ENCODE data around the gene RAB20. TPM values are rescaled to one million over a fixed set of nuclear protein-coding genes. Genes with fewer than 3 reads are reported as not detected.

RAB20 gene
- total and polyA plus RNA-seq, 2 of the 8 experiments (the other 6 are each of a cell fraction or from before 2014, with no cell fraction given): 14.8 to 27.9 TPM

DNA sequence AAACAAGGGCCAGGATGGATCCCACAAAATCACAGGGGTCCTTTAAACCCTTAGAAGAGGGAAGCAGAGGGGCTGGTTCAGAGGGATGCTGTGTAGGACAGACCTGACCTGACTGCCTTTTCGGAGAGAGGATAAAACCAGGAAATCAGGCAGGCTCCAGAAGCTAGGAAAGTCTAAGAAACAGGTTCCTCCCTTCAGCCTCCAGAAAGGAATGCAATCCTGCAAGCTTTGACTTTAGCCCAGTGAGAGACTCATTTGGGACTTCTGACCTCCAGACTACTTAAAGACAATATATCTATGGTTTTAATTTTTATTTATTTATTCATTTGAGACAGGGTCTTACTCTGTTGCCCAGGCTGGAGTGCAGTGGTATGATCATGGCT lies 5.3 kb downstream of the RAB20 start:
- no peak overlapping the region for H2AFZ ChIP-seq (ENCODE audit: low read length)
- no peak overlapping the region for H3K18ac ChIP-seq (ENCODE audit: extremely low read depth, low read length)
- no peak overlapping the region for H3K27ac ChIP-seq (ENCODE audit: low read depth, low read length)
- H3K23me2 ChIP-seq (ENCODE audit: low read depth, low read length): peaks cover 10% of the 10 kb centered on the region
- H4K20me1 ChIP-seq (replicated peaks in 1 of 2; ENCODE audit: control insufficient read depth in 1 of 2, insufficient read depth in 2 of 2, low read length in 2 of 2): peaks cover 0 to 7% of the 10 kb centered on the region in 2 experiments
- H3K4ac ChIP-seq (replicated peaks; ENCODE audit: insufficient read length, low read depth, low read length): no peak overlapping the region
- no peak overlapping the region for H2BK15ac ChIP-seq (ENCODE audit: low read length)
- no peaks in the 10 kb centered on the region for H3K9me3 ChIP-seq (ENCODE audit: insufficient read depth in 2 of 2, low read depth in 1 of 2, low read length in 1 of 2)
- H3K14ac ChIP-seq (ENCODE audit: insufficient read length): no peak overlapping the region
- CTCF ChIA-PET (ENCODE audit: partially characterized antibody): interaction anchor here (0.6 to 1.6 kb wide), 4 partner anchors 15 to 100 kb away, joined by 3 to 4 read pairs (median 3); no protein-coding TSS in a partner anchor
- H2BK12ac ChIP-seq (ENCODE audit: low read depth, low read length): 0 out of 2 replicates have a peak overlapping the region, but pooled peaks have one; percentile 63
- H3K4me1 ChIP-seq (replicated peaks in 1 of 4; ENCODE audit: control insufficient read depth in 3 of 4, insufficient read depth in 4 of 4, low read length in 3 of 4): peaks cover 0 to 8% (median 6%) of the 10 kb centered on the region in 4 experiments; a peak in 5 of 7 replicates
- H3K79me2 ChIP-seq (ENCODE audit: control insufficient read depth in 1 of 2, insufficient read depth in 2 of 2, low read length in 2 of 2): peaks cover 7 to 68% of the 10 kb centered on the region in 2 experiments
- H2BK20ac ChIP-seq (ENCODE audit: low read length): no peak overlapping the region
- 100% methylated on average over 1 of the region's 1 CpG; no CpG with 5 or more reads in 1 of the 2 experiments for WGBS, 2 experiments (ENCODE audit: extremely low coverage in 1 of 2, insufficient coverage in 1 of 2, insufficient read length in 1 of 2, insufficient replicate concordance in 2 of 2, low coverage in 1 of 2, low lambda C conversion rate in 2 of 2, missing lambda C conversion rate in 1 of 2)
- no peak overlapping the region for H4K91ac ChIP-seq (replicated peaks; ENCODE audit: insufficient read length, low read length)
- no peak overlapping the region for H3K23ac ChIP-seq (ENCODE audit: insufficient read length)
- H3K79me1 ChIP-seq (ENCODE audit: low read depth, low read length): peaks cover 34% of the 10 kb centered on the region
- no peak overlapping the region for H3K9ac ChIP-seq (replicated peaks in 1 of 4; ENCODE audit: extremely low read depth in 1 of 4, low read depth in 3 of 4, low read length in 3 of 4)
- FAIRE-seq (no peak), DNase-seq (ENCODE audit: low read depth in 1 of 2, low spot score in 2 of 2) (no peak)
- H3K27me3 ChIP-seq (replicated peaks in 1 of 4; ENCODE audit: control insufficient read depth in 3 of 4, extremely low read depth in 1 of 4, insufficient read depth in 3 of 4, low read length in 3 of 4): no peaks in the 10 kb centered on the region
- H4K5ac ChIP-seq (ENCODE audit: insufficient read length, low read depth, low read length): no peak overlapping the region
- H2BK120ac ChIP-seq (replicated peaks; ENCODE audit: low read depth, low read length): no peak overlapping the region
- H4K8ac ChIP-seq (ENCODE audit: extremely low read depth, insufficient read depth, low read length): no peak overlapping the region
- H2AK5ac ChIP-seq (ENCODE audit: low read depth, low read length): no peak overlapping the region
- no peak overlapping the region for H3K4me2 ChIP-seq (ENCODE audit: insufficient read depth in 1 of 2, low read depth in 2 of 2, low read length in 2 of 2)
- no peak overlapping the region for H3K56ac ChIP-seq (replicated peaks; ENCODE audit: insufficient read length, low read depth, low read length)
- no peak overlapping the region for H3K4me3 ChIP-seq (ENCODE audit: extremely low read depth in 1 of 4, insufficient read depth in 2 of 4, low read depth in 3 of 4, low read length in 4 of 4)
- POLR2A ChIA-PET (ENCODE audit: partially characterized antibody): interaction anchor here (1.3 to 1.9 kb wide), 2 partner anchors 16 to 24 kb away, joined by 3 to 8 read pairs; no protein-coding TSS in a partner anchor
- no peaks in the 10 kb centered on the region; a peak in 3 of 8 replicates for H3K36me3 ChIP-seq (ENCODE audit: control insufficient read depth in 2 of 4, insufficient read depth in 4 of 4, low read length in 3 of 4)
- H2BK5ac ChIP-seq (ENCODE audit: low read depth, low read length): 0 out of 2 replicates have a peak overlapping the region, but pooled peaks have one; percentile 6
- no peak for TF ChIP-seq CBX5 (IDR thresholded peaks at IDR 0.05; ENCODE audit: low read depth, low read length)
- no peak for TF ChIP-seq CEBPB (IDR thresholded peaks at IDR 0.05; ENCODE audit: low read depth, low read length)
- no peak for TF ChIP-seq POU5F1 (IDR thresholded peaks at IDR 0.05; ENCODE audit: low read depth, low read length)
- no peak for TF ChIP-seq CREB1 (IDR thresholded peaks at IDR 0.05)
- no peak for TF ChIP-seq CHD2 (IDR thresholded peaks at IDR 0.05; ENCODE audit: low read length)
- no peak for TF ChIP-seq ATF2 (IDR thresholded peaks at IDR 0.05; ENCODE audit: low read length)
- TF ChIP-seq SAP30 (IDR thresholded peaks at IDR 0.05; ENCODE audit: insufficient read depth, insufficient replicate concordance, low read length): no peak
- TF ChIP-seq SP1 (IDR thresholded peaks at IDR 0.05; ENCODE audit: low read depth, low read length): no peak
- TF ChIP-seq SP4 (IDR thresholded peaks at IDR 0.05; ENCODE audit: low read length): no peak
- TF ChIP-seq MAX (IDR thresholded peaks at IDR 0.05): no peak
- TF ChIP-seq GABPA (IDR thresholded peaks at IDR 0.05; ENCODE audit: borderline replicate concordance, insufficient read depth, low read length): no peak
- TF ChIP-seq CBX8 (IDR thresholded peaks at IDR 0.05; ENCODE audit: borderline replicate concordance, low read depth, low read length): no peak
